Memory B cell (primary cell): ENCODE data around the gene STOML3.

ENCODE experiments used
- ATAC-seq: fragments of 150-1000 bp; cut with Tn5 transposase; 2 replicates; pipeline ENCODE4 v1.10.0; 2021; ENCODE audit warnings: low read depth, mild to moderate bottlenecking, moderate library complexity
- DNase-seq, 2 donors: peaks; one replicate each; pipeline ENCODE4 v3.0.0; 2022; ENCODE audit warnings: low spot score in 2 of 2
- H3K27ac Mint-ChIP-seq: one replicate; pipeline ENCODE4 v1.8.0; 2022; ENCODE audit warnings: mild to moderate bottlenecking, moderate library complexity, mixed read lengths
- H3K27me3 Mint-ChIP-seq: one replicate; pipeline ENCODE4 v1.8.0; 2022; ENCODE audit warnings: mixed read lengths
- H3K36me3 Mint-ChIP-seq: one replicate; pipeline ENCODE4 v1.8.0; 2022; ENCODE audit warnings: mild to moderate bottlenecking, mixed read lengths
- H3K4me1 Mint-ChIP-seq: one replicate; pipeline ENCODE4 v1.8.0; 2022; ENCODE audit warnings: mixed read lengths
- H3K4me3 Mint-ChIP-seq: one replicate; pipeline ENCODE4 v1.8.0; 2022; ENCODE audit warnings: mild to moderate bottlenecking, moderate library complexity, mixed read lengths
- H3K9me3 Mint-ChIP-seq: one replicate; pipeline ENCODE4 v1.8.0; 2022; ENCODE audit warnings: mixed read lengths

STOML3 gene, protein sequence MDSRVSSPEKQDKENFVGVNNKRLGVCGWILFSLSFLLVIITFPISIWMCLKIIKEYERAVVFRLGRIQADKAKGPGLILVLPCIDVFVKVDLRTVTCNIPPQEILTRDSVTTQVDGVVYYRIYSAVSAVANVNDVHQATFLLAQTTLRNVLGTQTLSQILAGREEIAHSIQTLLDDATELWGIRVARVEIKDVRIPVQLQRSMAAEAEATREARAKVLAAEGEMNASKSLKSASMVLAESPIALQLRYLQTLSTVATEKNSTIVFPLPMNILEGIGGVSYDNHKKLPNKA

DNA sequence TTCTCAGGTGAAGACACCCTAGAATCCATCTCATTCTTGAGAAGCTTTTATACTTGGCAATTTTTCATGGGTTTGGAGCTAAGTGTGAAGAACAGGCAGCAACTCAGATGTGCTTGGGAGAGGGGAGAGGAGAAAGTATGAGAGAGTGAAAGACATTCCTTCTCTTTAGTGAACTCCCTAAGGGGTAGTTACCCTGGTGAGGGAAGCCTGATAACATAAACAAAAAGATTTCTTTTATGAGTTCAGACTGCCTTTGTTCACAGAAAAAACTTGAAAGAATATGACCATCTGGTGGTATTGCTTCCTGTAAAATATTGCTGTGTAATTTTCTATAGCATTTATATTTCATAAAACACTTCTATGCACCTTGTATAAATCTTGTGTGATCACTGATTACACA lies at the start of gene STOML3:
Gene STOML3, minus strand, starts transcription at position 139 of the 400 bp plus-strand sequence. Its CDS starts 110 bp downstream, at position 29.
- peaks cover 3% of the 10 kb centered on the region for H3K27me3 Mint-ChIP-seq

DNA sequence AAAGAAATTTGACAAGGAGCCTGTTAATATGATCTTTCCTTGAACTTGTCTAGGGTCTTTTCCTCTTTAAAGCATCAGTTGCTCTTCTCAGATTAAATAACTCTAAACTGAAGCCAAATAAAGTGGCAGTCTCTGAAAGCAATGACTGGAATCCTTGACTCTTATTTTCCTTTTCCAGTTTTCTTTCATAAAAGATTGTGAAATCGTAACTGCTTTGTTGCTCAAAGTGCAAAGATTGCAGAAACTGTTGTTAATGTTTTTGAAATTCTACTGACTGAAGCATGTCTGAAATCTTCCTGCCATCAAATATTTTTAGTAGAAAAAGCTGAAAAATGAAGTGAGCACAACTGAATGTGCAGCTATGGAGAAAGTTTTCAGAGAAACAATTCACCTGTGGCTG lies 49.6 kb upstream of the STOML3 start:
- no peak overlapping the region for H3K4me3 Mint-ChIP-seq
- ATAC-seq: no peak
- no peak for DNase-seq
- H3K9me3 Mint-ChIP-seq: no peaks in the 10 kb centered on the region
- peaks cover 15% of the 10 kb centered on the region for H3K36me3 Mint-ChIP-seq
- H3K27ac Mint-ChIP-seq: no peak overlapping the region
- no peaks in the 10 kb centered on the region for H3K27me3 Mint-ChIP-seq
- H3K4me1 Mint-ChIP-seq: peaks cover 20% of the 10 kb centered on the region

More for the DNA sequence above, at the start of gene STOML3:
- no peaks in the 10 kb centered on the region for H3K36me3 Mint-ChIP-seq
- DNase-seq (no peak), ATAC-seq (no peak)
- no peaks in the 10 kb centered on the region for H3K9me3 Mint-ChIP-seq
- H3K4me3 Mint-ChIP-seq: no peak within 1 kb of the TSS
- no peak within 1 kb of the TSS for H3K27ac Mint-ChIP-seq
- H3K4me1 Mint-ChIP-seq: no peaks in the 10 kb centered on the region

DNA sequence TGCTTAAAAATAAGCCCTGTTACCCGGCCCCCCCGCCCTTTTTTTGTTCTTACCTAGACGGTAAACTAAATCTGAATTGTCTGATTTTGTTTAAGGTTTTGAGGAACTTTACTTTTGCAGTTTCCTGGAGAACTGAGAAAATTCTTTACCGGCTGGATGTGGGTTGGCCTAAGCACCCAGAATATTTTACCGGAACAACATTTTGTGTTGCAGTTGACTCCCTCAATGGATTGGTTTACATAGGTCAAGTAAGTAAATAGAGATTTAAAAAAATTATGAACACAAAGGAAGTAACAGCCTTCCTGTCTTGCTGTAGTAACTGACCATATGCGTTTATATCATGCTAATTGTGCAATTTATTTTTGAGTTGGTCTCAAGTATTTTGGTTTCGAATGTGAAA lies 48.4 kb upstream of the STOML3 start:
- Mint-ChIP-seq H3K36me3 (peaks cover 10% of the 10 kb centered on the region), H3K27ac (peak overlapping the region; percentile 98), H3K4me3 (peak overlapping the region; percentile 90), H3K4me1 (peaks cover 28% of the 10 kb centered on the region), H3K9me3 (no peaks in the 10 kb centered on the region), H3K27me3 (no peaks in the 10 kb centered on the region)
- ATAC-seq (no peak), DNase-seq (no peak)

DNA sequence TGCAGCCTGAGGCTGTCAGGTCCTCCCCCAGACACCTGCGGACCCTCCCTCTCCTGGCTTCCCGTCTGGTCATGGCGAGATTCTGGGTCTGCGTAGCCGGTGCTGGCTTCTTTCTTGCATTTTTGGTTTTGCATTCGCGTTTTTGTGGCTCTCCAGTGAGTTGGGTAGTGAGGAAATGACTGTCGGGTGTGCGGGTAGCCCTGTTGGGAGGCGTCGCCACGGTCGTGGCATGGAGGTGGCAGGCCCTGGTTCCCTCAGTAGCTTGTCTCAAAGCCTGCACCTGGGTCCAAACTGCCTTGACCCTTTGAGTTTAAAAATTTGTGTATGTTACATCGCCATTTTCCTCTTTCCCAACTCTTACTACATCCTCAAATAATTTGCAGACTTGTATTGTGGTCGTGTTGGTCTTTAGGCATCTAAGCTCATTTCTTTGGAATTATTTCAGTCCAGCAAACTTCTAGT lies 48.0 kb upstream of the STOML3 start:
- no peaks in the 10 kb centered on the region for H3K9me3 Mint-ChIP-seq
- peaks cover 30% of the 10 kb centered on the region for H3K4me1 Mint-ChIP-seq
- H3K27ac Mint-ChIP-seq: peak overlapping the region; percentile 98
- DNase-seq: no peak
- peaks cover 9% of the 10 kb centered on the region for H3K36me3 Mint-ChIP-seq
- H3K27me3 Mint-ChIP-seq: no peaks in the 10 kb centered on the region
- peak overlapping the region; percentile 90 for H3K4me3 Mint-ChIP-seq
- ATAC-seq: peak; percentile 50

DNA sequence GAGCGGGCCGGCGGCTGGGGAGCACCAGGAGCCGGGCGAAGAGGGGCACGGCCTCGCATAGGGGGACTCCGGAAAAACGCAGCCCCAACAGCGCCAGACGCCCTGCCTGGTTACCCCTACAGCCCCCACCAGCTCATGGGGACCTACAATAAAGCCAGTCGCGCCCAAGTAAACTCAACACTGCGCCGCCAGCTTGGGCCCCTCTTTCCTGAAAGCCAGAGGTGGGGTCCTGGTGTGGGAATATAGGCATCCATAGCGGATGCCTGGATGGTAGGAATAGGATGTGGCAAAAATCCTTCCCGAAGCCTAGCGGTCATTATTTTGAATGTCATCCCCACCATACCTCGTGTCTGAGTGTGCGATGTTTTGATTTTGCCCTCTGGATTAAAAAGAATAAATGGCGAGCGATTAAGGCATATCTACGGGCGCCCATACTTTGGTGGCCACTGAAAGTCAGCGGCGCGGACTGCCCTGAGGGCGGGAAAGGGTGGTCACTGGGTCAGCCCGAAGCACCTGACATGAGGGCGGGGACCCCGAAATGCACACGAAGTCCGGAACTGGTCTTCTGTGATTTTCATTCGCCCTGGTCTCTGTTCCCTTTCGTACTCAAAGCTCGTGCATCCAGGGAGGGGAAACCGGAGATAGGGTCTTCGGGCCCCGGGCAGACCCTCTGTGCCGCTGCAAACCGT lies 47.4 kb upstream of the STOML3 start, which contains the start of the genes NHLRC3 and PROSER1:
Gene NHLRC3, plus strand, starts transcription at position 577 of the 689 bp plus-strand sequence. CDS start 184 bp downstream, outside the sequence.
Gene PROSER1, minus strand, starts transcription at position 210 of the 689 bp plus-strand sequence. CDS start 847 bp downstream, outside the sequence.
- peaks cover 30% of the 10 kb centered on the region for H3K4me1 Mint-ChIP-seq
- peak within 1 kb of the TSS; percentile 90 for H3K4me3 Mint-ChIP-seq
- H3K27me3 Mint-ChIP-seq: no peaks in the 10 kb centered on the region
- peak; percentile 74 to 77 for DNase-seq
- H3K9me3 Mint-ChIP-seq: no peaks in the 10 kb centered on the region
- ATAC-seq: peak; percentile 74
- H3K27ac Mint-ChIP-seq: peak within 1 kb of the TSS; percentile 98
- H3K36me3 Mint-ChIP-seq: peaks cover 6% of the 10 kb centered on the region

DNA sequence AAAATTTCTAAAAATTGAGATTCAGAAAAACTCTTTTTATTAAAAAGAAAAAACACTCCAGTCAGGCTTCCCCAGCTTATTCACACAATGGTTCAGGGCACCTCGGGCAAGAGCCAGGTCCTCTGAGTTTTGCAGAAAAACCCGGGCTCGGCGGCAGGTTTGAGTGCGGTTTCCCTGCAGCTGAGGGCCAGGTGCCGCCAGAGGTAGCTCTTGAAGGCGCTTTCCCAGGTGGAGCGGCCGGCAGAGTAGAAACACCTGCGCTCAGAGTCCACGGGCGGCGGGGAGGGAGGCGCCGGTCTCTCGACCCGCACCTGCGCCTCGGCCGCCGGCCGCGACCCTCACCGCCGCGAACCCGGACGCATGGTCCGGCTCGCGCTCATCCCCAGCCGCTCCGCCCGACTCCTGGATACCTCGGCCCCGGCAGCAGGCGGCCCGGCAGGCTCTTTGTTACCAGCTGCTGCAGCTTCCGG lies 46.8 kb upstream of the STOML3 start:
- H3K4me3 Mint-ChIP-seq: peak overlapping the region; percentile 90
- peaks cover 27% of the 10 kb centered on the region for H3K4me1 Mint-ChIP-seq
- peak overlapping the region; percentile 98 for H3K27ac Mint-ChIP-seq
- DNase-seq (no peak), ATAC-seq (peak; percentile 23)
- no peaks in the 10 kb centered on the region for H3K9me3 Mint-ChIP-seq
- no peaks in the 10 kb centered on the region for H3K27me3 Mint-ChIP-seq
- peaks cover 2% of the 10 kb centered on the region for H3K36me3 Mint-ChIP-seq

DNA sequence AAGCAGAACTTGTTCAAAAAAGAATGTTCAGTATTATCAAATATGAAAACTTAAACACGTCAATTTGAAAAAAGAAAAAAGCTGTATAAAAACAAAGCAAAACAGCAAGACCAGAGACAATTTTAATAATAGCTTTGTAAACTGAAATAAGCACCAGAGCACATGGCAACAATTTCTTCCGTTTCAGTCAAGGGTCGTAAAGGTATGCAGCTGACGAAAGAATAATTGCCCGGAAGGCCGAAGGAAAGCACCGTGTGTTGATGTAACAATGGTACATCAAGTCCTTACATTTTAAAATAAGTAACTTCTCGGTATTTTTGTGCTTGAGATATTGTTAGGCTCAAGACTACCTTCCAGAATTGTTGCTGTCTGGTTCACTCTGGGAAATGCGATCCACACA lies 45.6 kb upstream of the STOML3 start:
- Mint-ChIP-seq H3K36me3 (peaks cover 3% of the 10 kb centered on the region), H3K9me3 (no peaks in the 10 kb centered on the region), H3K4me1 (peaks cover 28% of the 10 kb centered on the region), H3K27me3 (no peaks in the 10 kb centered on the region), H3K27ac (peak overlapping the region; percentile 98), H3K4me3 (peak overlapping the region; percentile 90)
- ATAC-seq (no peak), DNase-seq (no peak)

DNA sequence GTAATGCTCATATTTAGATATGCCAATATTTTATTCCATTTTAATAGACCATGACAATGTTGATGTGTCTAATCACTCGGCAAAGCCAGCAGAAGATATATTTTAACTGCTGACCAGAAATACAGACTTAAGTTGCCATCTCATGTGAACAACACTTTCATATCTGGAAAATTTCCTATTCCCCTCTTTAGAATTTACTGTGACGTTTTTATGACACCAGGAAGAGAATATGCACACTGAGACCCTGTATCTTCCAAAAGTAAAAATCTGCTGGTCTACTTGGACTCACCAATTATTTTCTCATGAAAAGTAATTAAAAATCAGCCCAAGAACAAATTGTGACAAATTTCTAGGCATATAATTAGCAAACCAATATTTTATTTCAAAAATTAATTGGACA lies 45.2 kb upstream of the STOML3 start:
- no peaks in the 10 kb centered on the region for H3K27me3 Mint-ChIP-seq
- DNase-seq (no peak), ATAC-seq (no peak)
- peak overlapping the region; percentile 90 for H3K4me3 Mint-ChIP-seq
- no peaks in the 10 kb centered on the region for H3K9me3 Mint-ChIP-seq
- peak overlapping the region; percentile 98 for H3K27ac Mint-ChIP-seq
- H3K4me1 Mint-ChIP-seq: peaks cover 26% of the 10 kb centered on the region
- peaks cover 3% of the 10 kb centered on the region for H3K36me3 Mint-ChIP-seq

DNA sequence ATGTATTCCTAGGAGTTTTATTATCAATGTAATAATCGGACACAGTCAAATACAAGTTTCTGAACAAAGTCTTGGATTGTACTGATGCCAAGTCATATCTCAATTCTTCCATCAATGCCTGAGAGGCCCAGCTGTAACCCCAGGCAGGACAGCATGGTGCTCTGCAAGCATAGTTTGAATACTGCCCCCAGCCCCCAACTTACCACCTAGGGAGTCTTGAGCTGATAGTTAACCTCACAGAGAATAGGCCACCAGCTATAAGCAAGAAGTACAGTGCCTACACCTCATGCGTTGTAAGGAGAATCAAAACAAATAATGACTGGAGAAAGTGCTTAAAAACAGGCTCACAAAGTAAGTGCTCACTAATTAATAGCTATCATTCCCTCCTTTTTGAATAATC lies 44.6 kb upstream of the STOML3 start:
- Mint-ChIP-seq H3K27ac (peak overlapping the region; percentile 98), H3K9me3 (no peaks in the 10 kb centered on the region), H3K4me1 (peaks cover 26% of the 10 kb centered on the region), H3K27me3 (no peaks in the 10 kb centered on the region), H3K36me3 (peaks cover 3% of the 10 kb centered on the region), H3K4me3 (peak overlapping the region; percentile 90)
- ATAC-seq (no peak), DNase-seq (no peak)

DNA sequence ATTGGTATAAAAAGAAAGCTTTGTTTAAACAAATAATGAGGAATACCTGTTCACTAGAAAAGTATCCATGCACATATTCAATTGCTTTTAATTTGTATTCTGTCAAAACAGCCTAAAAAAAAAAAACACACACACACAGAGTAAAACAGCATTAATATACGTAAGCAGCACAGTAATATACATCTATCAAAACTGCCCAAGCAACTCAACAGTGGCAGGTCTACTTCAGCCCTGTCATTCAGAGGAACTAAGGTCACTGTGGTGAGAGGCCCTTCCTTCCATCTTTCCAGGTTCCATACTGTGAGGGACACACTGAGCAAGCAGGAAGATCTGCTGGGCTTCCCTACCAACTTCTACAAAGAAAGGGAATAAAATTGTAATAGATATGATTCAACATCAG lies 43.5 kb upstream of the STOML3 start:
- Mint-ChIP-seq H3K27ac (peak overlapping the region; percentile 30), H3K9me3 (no peaks in the 10 kb centered on the region), H3K36me3 (peaks cover 3% of the 10 kb centered on the region), H3K27me3 (no peaks in the 10 kb centered on the region), H3K4me1 (peaks cover 26% of the 10 kb centered on the region), H3K4me3 (peak overlapping the region; percentile 29)
- ATAC-seq (no peak), DNase-seq (no peak)

DNA sequence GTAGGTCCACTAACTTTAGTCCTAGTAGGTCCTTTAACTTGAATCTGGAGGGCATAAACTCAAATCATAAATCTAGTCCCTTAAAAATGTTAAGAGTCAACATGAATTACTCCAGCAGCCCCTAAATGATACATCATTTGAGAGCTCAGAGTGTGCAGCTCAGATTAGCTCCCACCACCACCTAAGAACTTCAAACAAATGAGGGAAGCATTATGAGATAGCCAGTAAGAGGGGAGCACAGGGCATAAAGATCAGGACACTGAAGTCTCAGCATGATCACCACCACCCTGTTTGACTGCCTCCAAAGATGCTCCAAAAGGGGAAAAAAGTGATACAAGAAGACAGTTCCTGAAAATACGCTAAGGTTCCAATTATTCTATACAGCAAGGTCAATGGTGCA lies 41.5 kb upstream of the STOML3 start:
- ATAC-seq (no peak), DNase-seq (no peak)
- Mint-ChIP-seq H3K4me3 (no peak overlapping the region), H3K27me3 (no peaks in the 10 kb centered on the region), H3K4me1 (peaks cover 25% of the 10 kb centered on the region), H3K9me3 (no peaks in the 10 kb centered on the region), H3K36me3 (peaks cover 8% of the 10 kb centered on the region), H3K27ac (peak overlapping the region; percentile 50)

DNA sequence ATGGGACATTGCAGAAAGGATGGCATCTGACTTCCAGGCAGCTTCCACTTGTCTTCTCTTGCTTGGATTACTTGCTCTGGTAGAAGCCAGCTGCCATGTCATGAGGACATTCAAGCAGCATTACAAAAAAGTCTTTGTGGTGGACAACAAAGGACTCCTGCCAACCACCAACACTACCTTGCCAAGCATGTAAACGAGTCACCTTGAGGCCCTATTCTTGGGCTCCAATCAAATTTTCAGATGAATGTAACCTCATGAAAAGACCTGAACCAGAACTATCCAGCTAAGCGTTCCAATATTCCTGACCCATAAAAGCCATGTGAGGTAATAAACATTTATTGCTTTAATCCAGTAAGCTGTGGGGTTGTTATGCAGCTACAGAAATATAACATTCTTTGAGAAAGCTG lies 34.8 kb upstream of the STOML3 start:
- Mint-ChIP-seq H3K36me3 (peaks cover 30% of the 10 kb centered on the region), H3K4me1 (peaks cover 3% of the 10 kb centered on the region), H3K27ac (no peak overlapping the region), H3K27me3 (no peaks in the 10 kb centered on the region), H3K9me3 (no peaks in the 10 kb centered on the region), H3K4me3 (no peak overlapping the region)
- ATAC-seq (no peak), DNase-seq (no peak)

DNA sequence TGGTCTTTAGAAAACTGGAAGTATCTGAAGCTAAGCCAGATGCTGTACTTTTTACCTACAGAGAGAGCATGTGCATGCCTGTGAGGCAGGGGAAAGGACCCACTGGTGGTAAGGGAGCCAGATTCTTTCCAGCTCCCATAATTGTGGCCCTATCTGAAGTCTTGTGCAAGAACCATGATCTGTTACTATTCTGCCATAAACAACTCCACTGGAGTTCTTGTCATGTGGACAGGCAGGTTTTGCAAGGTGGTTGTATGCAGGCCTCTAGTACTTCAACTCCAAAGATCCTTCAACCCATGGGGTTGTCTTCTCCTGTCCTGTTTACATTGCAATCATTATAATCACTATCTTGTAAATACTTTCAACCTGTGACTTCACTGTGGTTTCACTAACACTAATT lies 33.1 kb upstream of the STOML3 start:
- peak overlapping the region; percentile 48 for H3K27ac Mint-ChIP-seq
- H3K4me3 Mint-ChIP-seq: no peak overlapping the region
- DNase-seq: no peak
- ATAC-seq: no peak
- no peaks in the 10 kb centered on the region for H3K9me3 Mint-ChIP-seq
- no peaks in the 10 kb centered on the region for H3K27me3 Mint-ChIP-seq
- peaks cover 3% of the 10 kb centered on the region for H3K4me1 Mint-ChIP-seq
- H3K36me3 Mint-ChIP-seq: peaks cover 34% of the 10 kb centered on the region

DNA sequence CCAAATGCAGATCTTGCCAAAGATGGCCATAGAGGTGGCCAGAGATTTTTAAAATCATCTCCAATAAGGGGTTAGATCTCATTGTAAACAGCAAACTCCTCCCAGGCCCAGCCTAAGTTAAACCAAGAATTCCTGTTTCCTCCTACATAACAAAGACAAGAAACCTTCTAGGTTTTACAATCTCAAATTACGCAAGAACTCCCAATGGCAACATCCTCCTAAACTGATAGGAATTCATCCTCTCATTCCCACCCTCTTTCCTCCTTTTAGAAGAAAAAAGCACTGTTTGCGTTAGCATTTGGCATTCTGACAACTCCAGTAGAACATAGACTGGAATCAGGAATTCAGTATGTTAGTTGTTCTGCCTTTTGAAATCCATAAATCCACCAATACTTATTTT lies 32.7 kb upstream of the STOML3 start:
- Mint-ChIP-seq H3K9me3 (no peaks in the 10 kb centered on the region), H3K4me1 (peaks cover 3% of the 10 kb centered on the region), H3K36me3 (peaks cover 34% of the 10 kb centered on the region), H3K27me3 (no peaks in the 10 kb centered on the region), H3K4me3 (no peak overlapping the region), H3K27ac (peak overlapping the region; percentile 48)
- DNase-seq (no peak), ATAC-seq (no peak)
